IMR-90 (cell line): ENCODE measurements around the gene COX10.
"Not testable (repeated sequence)": the region's sequence is repeated elsewhere in the genome, so short reads cannot be mapped to it uniquely, and the experiment has no call there.

ENCODE experiments used
- CTCF ChIP-seq: conservative IDR thresholded peaks from 2 replicates; pipeline ENCODE4 v1.5.1; 2012; ENCODE audit warnings: mild to moderate bottlenecking, low read depth, low read length, improper control_type of control experiment
- POLR2A ChIP-seq: IDR thresholded peaks from 2 replicates; pipeline ENCODE4 v1.6.1; 2012; ENCODE audit warnings: mild to moderate bottlenecking, low read depth, low read length
- RCOR1 ChIP-seq: IDR thresholded peaks from 2 replicates; pipeline ENCODE4 v1.6.1; 2012; ENCODE audit warnings: mild to moderate bottlenecking, low read length, improper control_type of control experiment; ENCODE audit not compliant: insufficient replicate concordance
- RFX5 ChIP-seq: IDR thresholded peaks from 2 replicates; pipeline ENCODE4 v1.8.0; 2012; ENCODE audit warnings: low read depth, mild to moderate bottlenecking, low read length, moderate library complexity
- SMC3 ChIP-seq: fragments of 150-350 bp; IDR thresholded peaks from 2 replicates; pipeline ENCODE4 v1.6.1; 2016; ENCODE audit warnings: low read depth, mild to moderate bottlenecking, antibody characterized with exemption, low read length, moderate library complexity

DNA sequence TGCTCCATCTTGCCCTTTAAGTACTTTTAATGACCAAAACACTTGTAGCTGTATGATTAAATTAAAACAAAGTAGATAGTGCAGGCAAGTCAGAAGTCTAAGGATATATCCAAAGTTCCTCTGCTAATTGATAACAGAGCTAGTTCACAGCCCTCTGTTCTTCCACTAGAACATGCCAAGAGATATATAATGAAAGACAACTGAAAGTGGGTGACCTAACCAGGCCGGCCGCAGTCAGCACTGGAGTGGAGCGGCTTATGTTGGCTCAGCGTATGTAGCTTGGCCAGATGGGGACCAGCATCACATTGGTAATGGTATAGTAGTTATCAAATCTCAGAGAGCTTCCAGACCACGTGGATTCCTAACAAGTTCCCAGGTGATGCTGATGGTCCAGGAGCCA is 115.2 kb downstream of the COX10 start:
- TF ChIP-seq CTCF, SMC3, RFX5, RCOR1, POLR2A: not testable (repeated sequence)
